MM.1S (cell line): Measurements from ENCODE around the gene ZDHHC11.

ENCODE experiments used
- CTCF ChIP-seq: fragments of 300-600 bp; sonication (generic); IDR thresholded peaks from 2 replicates; pipeline ENCODE4 v1.5.1; 2016; ENCODE audit warnings: antibody characterized with exemption, low read length, mixed read lengths
- EZH2 ChIP-seq: fragments of 300-600 bp; sonication (generic); optimal IDR thresholded peaks from 2 replicates; pipeline ENCODE3; 2017; ENCODE audit warnings: low read depth, mild to moderate bottlenecking, antibody characterized with exemption, low read length, mixed read lengths

- TF ChIP-seq CTCF (no peak), EZH2 (no peak)
Observed at GRCh38 chr5:776862-777711, 73.7 kb downstream of the ZDHHC11 start.
